ENCODE measurements around the gene POMT1. TPM values are rescaled to one million over a fixed set of nuclear protein-coding genes. Genes with fewer than 3 reads are reported as not detected.

POMT1 gene
- total and polyA plus RNA-seq, 2 donors (not counting 3 experiments of a cell fraction or from before 2014, with no cell fraction given), result 44.7 to 53.9 TPM

GRCh38 chr9:131500377-131500776 lies 2.3 kb upstream of the POMT1 start:
- TF ChIP-seq JUN (IDR thresholded peaks at IDR 0.05; ENCODE audit: borderline replicate concordance, insufficient read depth, insufficient read length, low read depth) (no peak), CTCF (IDR thresholded peaks at IDR 0.05; ENCODE audit: extremely low read depth in 1 of 2, insufficient read depth in 1 of 2, low read depth in 1 of 2, low read length in 2 of 2) (no peak), POLR2A (IDR thresholded peaks at IDR 0.05; ENCODE audit: low read depth, low read length) (no peak), FOS (IDR thresholded peaks at IDR 0.05; ENCODE audit: borderline replicate concordance, insufficient read depth, low read length) (no peak), POLR2AphosphoS5 (IDR thresholded peaks at IDR 0.05; ENCODE audit: insufficient read depth, low read depth, low read length) (no peak), EZH2 (IDR thresholded peaks at IDR 0.05; ENCODE audit: borderline replicate concordance, low read depth, low read length, severe bottlenecking) (no peak), GATA2 (IDR thresholded peaks at IDR 0.05; ENCODE audit: insufficient read depth, insufficient read length, low read depth, low read length) (no peak), MYC (IDR thresholded peaks at IDR 0.05; ENCODE audit: low read depth, low read length) (no peak)
- TF ChIP-seq, protein P1, sequence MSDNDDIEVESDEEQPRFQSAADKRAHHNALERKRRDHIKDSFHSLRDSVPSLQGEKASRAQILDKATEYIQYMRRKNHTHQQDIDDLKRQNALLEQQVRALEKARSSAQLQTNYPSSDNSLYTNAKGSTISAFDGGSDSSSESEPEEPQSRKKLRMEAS (IDR thresholded peaks at IDR 0.05; ENCODE audit: insufficient read depth, insufficient read length), result no peak
- no TSS peak for BruUV-seq (replicated peaks)
- CTCF ChIA-PET, result interaction anchor here (0.6 kb wide), 1 partner anchor 906 kb away, joined by 3 read pairs; no protein-coding TSS in a partner anchor
- H3K27me3 ChIP-seq (ENCODE audit: control insufficient read depth in 2 of 2, insufficient read depth in 2 of 2, low read length in 2 of 2), result no peaks in the 10 kb centered on the region
- POLR2A ChIA-PET, result no interaction called here
- H3K4me2 ChIP-seq (ENCODE audit: insufficient read depth, low read length), result no peak overlapping the region
- H3K9me3 ChIP-seq (replicated peaks; ENCODE audit: control insufficient read depth, insufficient read depth, low read length), result no peaks in the 10 kb centered on the region
- dilution Hi-C loops (cut with MboI; ENCODE audit: extremely low pct_ligation_motif_present, low sequenced_read_pairs) (no loop called here), intact Hi-C loops (cut with micrococcal nuclease) (no loop called here)
- peaks cover 19 to 39% of the 10 kb centered on the region in 2 experiments for H3K36me3 ChIP-seq (ENCODE audit: control insufficient read depth in 2 of 2, extremely low read depth in 1 of 2, insufficient read depth in 2 of 2, low read length in 2 of 2)
- H3K79me2 ChIP-seq (ENCODE audit: control insufficient read depth, insufficient read depth, low read length), result peaks cover 1% of the 10 kb centered on the region
- no peak overlapping the region for H3K4me3 ChIP-seq (replicated peaks in 1 of 3; ENCODE audit: insufficient read depth in 1 of 3, low read depth in 1 of 3, low read length in 3 of 3)
- DNase-seq (ENCODE audit: low read depth, low spot score) (no peak), FAIRE-seq (no peak)
- no peak overlapping the region for H3K27ac ChIP-seq (ENCODE audit: insufficient read depth, low read depth, low read length)
- peaks cover 10% of the 10 kb centered on the region for H3K4me1 ChIP-seq (ENCODE audit: control insufficient read depth, extremely low read depth, insufficient read depth, low read length)
- no peak overlapping the region for H3K9ac ChIP-seq (replicated peaks; ENCODE audit: extremely low read depth, insufficient read depth, low read length)
- H2AFZ ChIP-seq (ENCODE audit: low read depth, low read length), result no peak overlapping the region
- no peaks in the 10 kb centered on the region for H4K20me1 ChIP-seq (replicated peaks; ENCODE audit: control insufficient read depth, extremely low read depth, insufficient read depth, low read length)
- H3K9me1 ChIP-seq (replicated peaks; ENCODE audit: control insufficient read depth, extremely low read depth, insufficient read depth, low read length), result no peaks in the 10 kb centered on the region
